Ovary (tissue), 3 donors: ENCODE measurements around the gene ABCA4.
A peak's percentile ranks its signal among the peaks of the same experiment; 100 is the strongest.

Experiments used
- CTCF ChIP-seq, 3 donors: fragments of 450-650 bp in 2 of 3; fragments of 200-600 bp in 1 of 3; IDR thresholded peaks; one replicate each; pipeline versions ENCODE4 v1.5.1 to v1.8.0; 2016 to 2022; ENCODE audit warnings: antibody characterized with exemption in 3 of 3, mild to moderate bottlenecking in 1 of 3
- POLR2A ChIP-seq: fragments of 450-650 bp; IDR thresholded peaks from one replicate; pipeline ENCODE4 v1.6.1; 2017; ENCODE audit warnings: antibody characterized with exemption, mild to moderate bottlenecking, moderate library complexity
- donor health status: DM: no; HTN: no; CAD: no.

- TF ChIP-seq CTCF (IDR thresholded peaks at IDR 0.05) (peak; percentile 18 to 78 (median 74)), POLR2A (no peak)
Measured at GRCh38 chr1:94061513-94062443, 59.2 kb downstream of the ABCA4 start.
